Spleen (tissue), 11 donors: ENCODE measurements around the gene PLG. TPM values are rescaled to one million over a fixed set of nuclear protein-coding genes. Genes with fewer than 3 reads are reported as not detected.

Source experiments
- DNase-seq: peaks from one replicate; pipeline ENCODE4 v3.0.0-alpha.2; 2020
- H3K27ac ChIP-seq, 8 donors: fragments of 200-600 bp; sonication (generic) in 7 of 8; 1 replicate in 4 of 8; 2 replicates in 4 of 8; pipeline versions ENCODE4 v1.5.0 to v1.8.0; 2016 to 2021; ENCODE audit warnings: inconsistent platforms in 4 of 8, mild to moderate bottlenecking in 4 of 8, moderate library complexity in 1 of 8
- H3K27me3 ChIP-seq, 7 donors: fragments of 200-600 bp; sonication (generic) in 6 of 7; replicated peaks in 1 of 7; 1 replicate in 4 of 7; 2 replicates in 3 of 7; pipeline versions ENCODE4 v1.5.0 to v1.8.0; 2016 to 2021; ENCODE audit warnings: inconsistent platforms in 3 of 7, mild to moderate bottlenecking in 1 of 7
- H3K36me3 ChIP-seq, 6 donors: fragments of 200-600 bp; sonication (generic) in 5 of 6; 1 replicate in 4 of 6; 2 replicates in 2 of 6; pipeline versions ENCODE4 v1.5.0 to v1.8.0; 2016 to 2021; ENCODE audit warnings: inconsistent platforms in 2 of 6
- H3K4me1 ChIP-seq, 6 donors: fragments of 200-600 bp; sonication (generic) in 5 of 6; 1 replicate in 3 of 6; 2 replicates in 3 of 6; pipeline versions ENCODE4 v1.5.0 to v1.8.0; 2016 to 2021; ENCODE audit warnings: inconsistent platforms in 3 of 6
- H3K4me3 ChIP-seq, 8 donors: fragments of 200-600 bp; sonication (generic) in 7 of 8; 1 replicate in 4 of 8; 2 replicates in 4 of 8; pipeline versions ENCODE4 v1.5.0 to v1.8.0; 2016 to 2021; ENCODE audit warnings: inconsistent platforms in 4 of 8, mild to moderate bottlenecking in 4 of 8, moderate library complexity in 2 of 8
- H3K9me3 ChIP-seq, 8 donors: fragments of 200-600 bp; sonication (generic) in 7 of 8; 1 replicate in 4 of 8; 2 replicates in 4 of 8; pipeline versions ENCODE4 v1.5.0 to v1.8.0; 2016 to 2021; ENCODE audit warnings: inconsistent platforms in 4 of 8
- CTCF ChIP-seq, 11 experiments: fragments of 200-600 bp in 7 of 11; fragments of 450-650 bp in 4 of 11; sonication (generic) in 4 of 11; IDR thresholded peaks in 8 of 11; conservative IDR thresholded peaks in 3 of 11; 1 replicate in 7 of 11; 2 replicates in 4 of 11; pipeline versions ENCODE4 v1.4.0 to v1.8.0; 2016 to 2021; ENCODE audit warnings: antibody characterized with exemption in 11 of 11, inconsistent platforms in 4 of 11, mild to moderate bottlenecking in 1 of 11
- POLR2A ChIP-seq, 3 donors: fragments of 450-650 bp; IDR thresholded peaks; one replicate each; pipeline ENCODE4 v1.5.1; 2017; ENCODE audit warnings: antibody characterized with exemption in 3 of 3, mild to moderate bottlenecking in 1 of 3
- POLR2AphosphoS5 ChIP-seq, 3 donors: sonication (generic); formaldehyde crosslinking; IDR thresholded peaks; one replicate each; pipeline ENCODE4 v1.5.1; 2017; ENCODE audit warnings: antibody characterized with exemption in 3 of 3
- WGBS, 5 donors: extraction: QIAGEN DNeasy Blood & Tissue Kit in 3 of 5; methylation state at CpG; one replicate each; pipeline versions ENCODE4 v1.1.5 to v1.1.7; 2013 to 2018; 5-methylcytosine and 5-hydroxymethylcytosine counted together
- intact Hi-C: fragments of 100-400 bp; cut with DNase I; formaldehyde crosslinking; loops from one replicate; pipeline ENCODE4 v1.15.0; 2023; ENCODE audit warnings: low total_unique reads
- polyA plus RNA-seq, 3 donors: library from polyadenylated mRNA; stranded (reverse); fragments of 200-250 nt; gene quantifications; one replicate each; pipeline ENCODE4 v1.2.1, GENCODE V29; 2013
- total RNA-seq, 7 donors: library from RNA; depleted of rRNA in 3 of 7; stranded (reverse); fragments of >200 nt in 3 of 7; fragmentation: NEBNext Ultra II Directional in 4 of 7; extraction: Animal tissue kit (Norgen Biotek cat#: 25700) in 4 of 7; gene quantifications; one replicate each; pipeline versions ENCODE4 v1.1.0 to v1.2.1, GENCODE V29; 2016 to 2021
- donor health status: healthy with polysubstance abuse.
- donor health status: DM: no; HTN: no; CAD: no; lungs with moderate emphysema.
- donor health status: DM: no; HTN: no; CAD: no.
- donor health status: Bipolar disorder and iron deficiency.
- donor health status: healthy.
- donor health status: DM: no; HTN: no; CAD: no.
- donor health status: DM: yes; HTN: yes; CAD: no.

Gene PLG
- total and polyA plus RNA-seq, 10 donors: 0.46 to 0.57 TPM; not detected in 8

DNA sequence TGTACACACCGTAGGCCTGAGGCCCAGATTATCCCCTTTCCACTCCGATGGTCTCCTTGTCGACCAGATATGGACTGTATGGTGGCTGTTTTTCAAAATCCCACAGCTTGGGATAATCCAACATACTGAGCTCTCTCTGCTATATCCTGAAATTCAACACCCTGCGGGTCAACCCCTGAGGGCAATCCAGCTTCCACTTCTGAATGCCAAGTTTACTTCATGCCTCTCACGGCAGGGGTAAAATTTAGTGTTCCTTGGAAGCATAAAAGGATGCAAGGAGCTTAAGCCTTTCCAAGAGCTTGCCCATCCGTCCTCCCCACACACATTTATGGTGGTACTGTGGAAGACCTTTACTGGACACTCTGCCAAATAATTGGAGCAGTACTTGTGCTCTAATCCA, 90.7 kb downstream of the PLG start:
- no peaks in the 10 kb centered on the region for H3K4me1 ChIP-seq
- no peaks in the 10 kb centered on the region for H3K27me3 ChIP-seq
- no peak for TF ChIP-seq POLR2AphosphoS5 (IDR thresholded peaks at IDR 0.05)
- TF ChIP-seq POLR2A (IDR thresholded peaks at IDR 0.05): no peak
- TF ChIP-seq CTCF (IDR thresholded peaks at IDR 0.05 in 8 of 11, conservative IDR thresholded peaks at IDR 0.05 in 3 of 11): no peak
- WGBS, 5 donors: 76 to 85% (median 78%) methylated on average over 6 of the region's 6 CpGs
- H3K4me3 ChIP-seq: no peak overlapping the region
- intact Hi-C loops: no loop called here
- peaks cover 0 to 15% (median 6%) of the 10 kb centered on the region in 8 donors for H3K9me3 ChIP-seq
- no peak for DNase-seq
- no peaks in the 10 kb centered on the region for H3K36me3 ChIP-seq
- H3K27ac ChIP-seq: no peak overlapping the region

GRCh38 chr6:160793652-160794051, 91.6 kb downstream of the PLG start:
- Histone ChIP-seq H3K4me1 (no peaks in the 10 kb centered on the region), H3K36me3 (no peaks in the 10 kb centered on the region), H3K9me3 (peaks cover 0 to 24% (median 16%) of the 10 kb centered on the region in 8 donors), H3K27ac (no peak overlapping the region), H3K27me3 (no peaks in the 10 kb centered on the region), H3K4me3 (no peak overlapping the region)
- no peak for DNase-seq
- 80 to 94% (median 89%) methylated on average over 1 of the region's 1 CpG for whole genome bisulfite sequencing, 5 donors
- TF ChIP-seq CTCF (IDR thresholded peaks at IDR 0.05 in 8 of 11, conservative IDR thresholded peaks at IDR 0.05 in 3 of 11): no peak
- TF ChIP-seq POLR2AphosphoS5 (IDR thresholded peaks at IDR 0.05): no peak
- no peak for TF ChIP-seq POLR2A (IDR thresholded peaks at IDR 0.05)
- intact Hi-C loops: no loop called here

- Histone ChIP-seq H3K4me1 (no peaks in the 10 kb centered on the region), H3K4me3 (no peak overlapping the region), H3K27me3 (no peaks in the 10 kb centered on the region), H3K27ac (no peak overlapping the region), H3K36me3 (no peaks in the 10 kb centered on the region), H3K9me3 (peaks cover 0 to 40% (median 27%) of the 10 kb centered on the region in 8 donors)
- TF ChIP-seq CTCF (IDR thresholded peaks at IDR 0.05 in 8 of 11, conservative IDR thresholded peaks at IDR 0.05 in 3 of 11): no peak
- TF ChIP-seq POLR2A (IDR thresholded peaks at IDR 0.05): no peak
- WGBS, 5 donors: 55 to 78% (median 62%) methylated on average over 1 of the region's 1 CpG
- intact Hi-C loops: no loop called here
- no peak for DNase-seq
These were observed 93.7 kb downstream of the PLG start for GRCh38 chr6:160795721-160796120.

- intact Hi-C loops: no loop called here
- DNase-seq: no peak
- Histone ChIP-seq H3K9me3 (peaks cover 0 to 40% (median 27%) of the 10 kb centered on the region in 8 donors), H3K4me1 (no peaks in the 10 kb centered on the region), H3K27ac (no peak overlapping the region), H3K36me3 (no peaks in the 10 kb centered on the region), H3K4me3 (no peak overlapping the region), H3K27me3 (no peaks in the 10 kb centered on the region)
- TF ChIP-seq POLR2AphosphoS5 (IDR thresholded peaks at IDR 0.05): no peak
- TF ChIP-seq POLR2A (IDR thresholded peaks at IDR 0.05): no peak
- no peak for TF ChIP-seq CTCF (IDR thresholded peaks at IDR 0.05 in 8 of 11, conservative IDR thresholded peaks at IDR 0.05 in 3 of 11)
These were observed 96.6 kb downstream of the PLG start for GRCh38 chr6:160798625-160799024.
